SK-N-SH treated with all-trans-retinoic acid at 6 μM for 48 hours (cell line): Measurements from ENCODE around the gene PIK3CD.
A peak's percentile ranks its signal among the peaks of the same experiment; 100 is the strongest.

Experiments used
- ATAC-seq: fragments of 200-7000 bp; cut with Tn5 transposase; 3 replicates; pipeline ENCODE4 v1.9.1; 2020; ENCODE audit warnings: mild to moderate bottlenecking, moderate library complexity
- ARNTL ChIP-seq: fragments of 450-650 bp; formaldehyde crosslinking; IDR thresholded peaks from 2 replicates; pipeline ENCODE4 v1.5.0; 2020; ENCODE audit warnings: low read depth, mild to moderate bottlenecking, moderate library complexity, borderline replicate concordance
- BACH2 ChIP-seq: fragments of 250-450 bp; sonication (Bioruptor Pico); IDR thresholded peaks from 2 replicates; pipeline ENCODE4 v1.9.0; 2021; ENCODE audit warnings: mild to moderate bottlenecking, borderline replicate concordance
- CSDC2 ChIP-seq: fragments of 250-450 bp; sonication (Bioruptor Pico); IDR thresholded peaks from 2 replicates; pipeline ENCODE4 v1.5.0; 2020; ENCODE audit warnings: mild to moderate bottlenecking, moderate library complexity
- ESRRG ChIP-seq: fragments of 250-450 bp; sonication (Bioruptor Pico); IDR thresholded peaks from 2 replicates; pipeline ENCODE4 v1.6.1; 2021; ENCODE audit warnings: mild to moderate bottlenecking
- GLIS3 ChIP-seq: fragments of 250-450 bp; sonication (Bioruptor Pico); IDR thresholded peaks from 2 replicates; pipeline ENCODE4 v1.5.0; 2020; ENCODE audit warnings: mild to moderate bottlenecking, moderate library complexity
- ISL1 ChIP-seq: fragments of 250-450 bp; sonication (Bioruptor Pico); IDR thresholded peaks from 2 replicates; pipeline ENCODE4 v2.1.2; 2022; ENCODE audit warnings: mild to moderate bottlenecking, moderate library complexity
- OSR1 ChIP-seq: fragments of 250-450 bp; sonication (Bioruptor Pico); IDR thresholded peaks from 2 replicates; pipeline ENCODE4 v1.8.0; 2022; ENCODE audit warnings: moderate library complexity, mild to moderate bottlenecking, inconsistent platforms
- POU6F1 ChIP-seq: fragments of 250-450 bp; sonication (Bioruptor Pico); IDR thresholded peaks from 2 replicates; pipeline ENCODE4 v1.8.0; 2021; ENCODE audit warnings: low read depth, mild to moderate bottlenecking, moderate library complexity, borderline replicate concordance
- PPARA ChIP-seq: fragments of 250-450 bp; sonication (Bioruptor Pico); IDR thresholded peaks from 2 replicates; pipeline ENCODE4 v1.5.0; 2020; ENCODE audit warnings: mild to moderate bottlenecking, borderline replicate concordance
- SNAI2 ChIP-seq: fragments of 250-450 bp; sonication (Bioruptor Pico); IDR thresholded peaks from 2 replicates; pipeline ENCODE4 v1.5.0; 2020; ENCODE audit warnings: mild to moderate bottlenecking, moderate library complexity
- TOX ChIP-seq: fragments of 250-450 bp; sonication (Bioruptor Pico); IDR thresholded peaks from 2 replicates; pipeline ENCODE4 v1.8.0; 2021; ENCODE audit warnings: mild to moderate bottlenecking, moderate library complexity, borderline replicate concordance
- TSHZ2 ChIP-seq: fragments of 250-450 bp; sonication (Bioruptor Pico); IDR thresholded peaks from 2 replicates; pipeline ENCODE4 v1.5.0; 2020; ENCODE audit warnings: mild to moderate bottlenecking, moderate library complexity
- ZC3H10 ChIP-seq: fragments of 250-450 bp; sonication (Bioruptor Pico); IDR thresholded peaks from 2 replicates; pipeline ENCODE4 v1.5.1; 2021; ENCODE audit warnings: mild to moderate bottlenecking, moderate library complexity
- ZFP3 ChIP-seq: fragments of 250-450 bp; sonication (Bioruptor Pico); IDR thresholded peaks from 2 replicates; pipeline ENCODE4 v1.5.0; 2020; ENCODE audit warnings: mild to moderate bottlenecking, moderate library complexity
- ZNF565 ChIP-seq: fragments of 450-650 bp; formaldehyde crosslinking; conservative IDR thresholded peaks from 2 replicates; pipeline ENCODE4 v1.5.0; 2020; ENCODE audit warnings: low read depth, mild to moderate bottlenecking, moderate library complexity
- ZNF70 ChIP-seq: fragments of 450-650 bp; formaldehyde crosslinking; IDR thresholded peaks from 2 replicates; pipeline ENCODE4 v1.5.0; 2020; ENCODE audit warnings: mild to moderate bottlenecking, moderate library complexity
- ZNF8 ChIP-seq: fragments of 450-650 bp; formaldehyde crosslinking; IDR thresholded peaks from 2 replicates; pipeline ENCODE4 v1.5.0; 2020; ENCODE audit warnings: mild to moderate bottlenecking, moderate library complexity
- TF ChIP-seq, protein P1 (sequence below): fragments of 250-450 bp; sonication (Bioruptor Pico); IDR thresholded peaks from 2 replicates; pipeline ENCODE4 v1.5.1; 2020; ENCODE audit warnings: low read depth, mild to moderate bottlenecking, moderate library complexity
- TF ChIP-seq, protein P2 (sequence below): fragments of 250-450 bp; sonication (Bioruptor Pico); IDR thresholded peaks from 2 replicates; pipeline ENCODE4 v1.8.0; 2020; ENCODE audit warnings: mild to moderate bottlenecking, moderate library complexity, borderline replicate concordance

Gene PIK3CD

GRCh38 chr1:9720785-9721605 is 69.5 kb downstream of the PIK3CD start:
- TF ChIP-seq ZC3H10 (CRISPR knock-in tag) (no peak), ARNTL (no peak), ZFP3 (CRISPR knock-in tag) (no peak), OSR1 (CRISPR knock-in tag) (no peak), ZNF70 (no peak), ESRRG (CRISPR knock-in tag) (no peak), CSDC2 (CRISPR knock-in tag) (no peak), ZNF565 (no peak), SNAI2 (CRISPR knock-in tag) (no peak), BACH2 (no peak), TOX (CRISPR knock-in tag) (no peak)
- TF ChIP-seq, protein P1, sequence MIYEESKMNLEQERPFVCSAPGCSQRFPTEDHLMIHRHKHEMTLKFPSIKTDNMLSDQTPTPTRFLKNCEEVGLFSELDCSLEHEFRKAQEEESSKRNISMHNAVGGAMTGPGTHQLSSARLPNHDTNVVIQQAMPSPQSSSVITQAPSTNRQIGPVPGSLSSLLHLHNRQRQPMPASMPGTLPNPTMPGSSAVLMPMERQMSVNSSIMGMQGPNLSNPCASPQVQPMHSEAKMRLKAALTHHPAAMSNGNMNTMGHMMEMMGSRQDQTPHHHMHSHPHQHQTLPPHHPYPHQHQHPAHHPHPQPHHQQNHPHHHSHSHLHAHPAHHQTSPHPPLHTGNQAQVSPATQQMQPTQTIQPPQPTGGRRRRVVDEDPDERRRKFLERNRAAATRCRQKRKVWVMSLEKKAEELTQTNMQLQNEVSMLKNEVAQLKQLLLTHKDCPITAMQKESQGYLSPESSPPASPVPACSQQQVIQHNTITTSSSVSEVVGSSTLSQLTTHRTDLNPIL (CRISPR knock-in tag): no peak
- TF ChIP-seq, protein P2, sequence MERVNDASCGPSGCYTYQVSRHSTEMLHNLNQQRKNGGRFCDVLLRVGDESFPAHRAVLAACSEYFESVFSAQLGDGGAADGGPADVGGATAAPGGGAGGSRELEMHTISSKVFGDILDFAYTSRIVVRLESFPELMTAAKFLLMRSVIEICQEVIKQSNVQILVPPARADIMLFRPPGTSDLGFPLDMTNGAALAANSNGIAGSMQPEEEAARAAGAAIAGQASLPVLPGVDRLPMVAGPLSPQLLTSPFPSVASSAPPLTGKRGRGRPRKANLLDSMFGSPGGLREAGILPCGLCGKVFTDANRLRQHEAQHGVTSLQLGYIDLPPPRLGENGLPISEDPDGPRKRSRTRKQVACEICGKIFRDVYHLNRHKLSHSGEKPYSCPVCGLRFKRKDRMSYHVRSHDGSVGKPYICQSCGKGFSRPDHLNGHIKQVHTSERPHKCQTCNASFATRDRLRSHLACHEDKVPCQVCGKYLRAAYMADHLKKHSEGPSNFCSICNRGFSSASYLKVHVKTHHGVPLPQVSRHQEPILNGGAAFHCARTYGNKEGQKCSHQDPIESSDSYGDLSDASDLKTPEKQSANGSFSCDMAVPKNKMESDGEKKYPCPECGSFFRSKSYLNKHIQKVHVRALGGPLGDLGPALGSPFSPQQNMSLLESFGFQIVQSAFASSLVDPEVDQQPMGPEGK (CRISPR knock-in tag): no peak
- no peak for ATAC-seq

DNA sequence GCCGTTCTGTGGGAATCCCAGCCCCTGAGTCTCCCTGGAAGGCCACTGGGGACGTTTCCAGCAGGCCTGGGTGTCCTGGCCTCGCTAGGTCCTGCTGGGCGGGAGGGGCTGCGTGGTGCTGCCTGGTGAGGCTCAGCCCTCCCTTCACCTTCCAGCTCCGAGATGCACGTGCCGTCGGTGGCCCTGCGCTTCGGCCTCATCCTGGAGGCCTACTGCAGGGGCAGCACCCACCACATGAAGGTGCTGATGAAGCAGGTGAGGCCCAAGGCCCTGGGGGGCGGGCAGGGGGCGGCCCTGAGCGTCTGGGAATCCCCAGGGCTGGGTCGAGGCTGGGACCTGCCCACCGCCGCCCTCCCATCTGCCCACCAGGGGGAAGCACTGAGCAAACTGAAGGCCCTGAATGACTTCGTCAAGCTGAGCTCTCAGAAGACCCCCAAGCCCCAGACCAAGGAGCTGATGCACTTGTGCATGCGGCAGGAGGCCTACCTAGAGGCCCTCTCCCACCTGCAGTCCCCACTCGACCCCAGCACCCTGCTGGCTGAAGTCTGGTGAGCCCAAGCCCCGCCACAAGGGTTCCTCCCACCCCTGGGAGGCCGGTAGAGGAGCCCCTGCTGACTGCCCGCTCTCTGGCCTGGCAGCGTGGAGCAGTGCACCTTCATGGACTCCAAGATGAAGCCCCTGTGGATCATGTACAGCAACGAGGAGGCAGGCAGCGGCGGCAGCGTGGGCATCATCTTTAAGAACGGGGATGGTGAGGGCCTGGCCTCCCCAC is 70.3 kb downstream of the PIK3CD start:
- no peak for TF ChIP-seq ISL1 (CRISPR knock-in tag)
- no peak for TF ChIP-seq PPARA
- ATAC-seq: peak; percentile 34; the same call in 2 of the 3 replicates

DNA sequence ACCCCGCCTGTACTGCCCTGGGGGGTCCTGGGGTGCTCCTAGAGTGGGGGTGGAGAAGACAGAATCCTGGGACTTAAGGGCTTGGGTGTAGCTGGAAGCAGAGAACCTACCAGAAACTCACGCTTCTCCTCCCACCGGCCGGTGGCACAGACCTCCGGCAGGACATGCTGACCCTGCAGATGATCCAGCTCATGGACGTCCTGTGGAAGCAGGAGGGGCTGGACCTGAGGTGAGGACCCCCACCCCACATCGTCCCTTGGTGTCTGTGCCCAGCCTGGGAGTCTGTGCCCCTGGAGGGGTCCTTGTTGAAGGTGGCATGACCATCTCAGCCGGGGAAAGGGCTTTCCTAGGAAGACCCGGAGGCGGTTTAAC is 70.8 kb downstream of the PIK3CD start:
- no peak for ATAC-seq
- TF ChIP-seq ESRRG (CRISPR knock-in tag): no peak
- TF ChIP-seq PPARA: no peak
- TF ChIP-seq TSHZ2 (CRISPR knock-in tag): no peak

- ATAC-seq: no peak
Observed at GRCh38 chr1:9723068-9723805, 71.7 kb downstream of the PIK3CD start.

More at GRCh38 chr1:9723068-9723805, 71.7 kb downstream of the PIK3CD start:
- no peak for TF ChIP-seq ESRRG (CRISPR knock-in tag)
- no peak for TF ChIP-seq ZNF565
- TF ChIP-seq GLIS3 (CRISPR knock-in tag): no peak
- TF ChIP-seq ZNF8 (CRISPR knock-in tag): no peak
- TF ChIP-seq POU6F1 (CRISPR knock-in tag): no peak
- TF ChIP-seq, protein P2 (CRISPR knock-in tag): no peak
